Cerebellar nuclear complex (tissue), 1 donor: Measurements from ENCODE around the gene FGD1.

Experiments
- DNase-seq, 2 experiments: peaks; one replicate each; lab custom pipeline; 2025; lab: John Stamatoyannopoulos, UW

Gene FGD1

DNA sequence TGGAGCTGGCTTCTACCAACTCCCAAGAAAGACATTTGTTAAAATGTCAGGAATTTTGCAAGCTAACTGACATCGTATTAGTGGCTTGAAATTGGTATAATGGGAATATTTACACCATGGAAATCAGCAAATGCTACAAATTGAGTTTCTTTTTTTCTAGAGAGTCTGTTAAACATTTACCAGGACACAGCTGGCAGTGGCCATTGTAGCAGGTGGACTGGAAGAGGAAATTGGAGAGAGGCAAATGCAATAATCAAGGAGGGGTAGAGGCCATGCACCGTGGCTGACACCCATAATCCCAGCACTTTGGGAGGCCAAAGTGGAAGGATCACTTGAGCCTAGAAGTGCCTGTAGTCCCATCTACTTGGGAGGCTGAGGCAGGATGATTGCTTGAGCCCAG lies 88.8 kb downstream of the FGD1 start:
- no peak for DNase-seq

DNA sequence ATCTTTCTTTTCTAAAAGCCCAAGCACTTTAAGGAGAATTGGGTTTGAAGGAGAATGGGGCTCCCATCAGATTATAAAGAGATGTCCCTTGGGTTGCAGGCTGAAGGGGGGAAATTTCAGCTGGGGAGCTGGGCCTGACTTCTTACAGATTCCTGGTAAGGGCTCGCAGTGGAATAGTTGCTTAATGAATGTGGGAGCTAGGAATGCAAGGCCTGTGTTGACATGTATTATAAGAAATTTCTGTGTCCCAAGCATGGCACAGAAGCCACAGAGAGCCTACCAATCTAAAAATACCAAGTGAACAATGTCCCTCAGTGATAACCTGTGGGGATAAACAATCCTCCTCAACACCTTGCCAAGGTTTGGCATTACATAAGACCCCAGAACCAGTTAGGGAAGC lies 98.9 kb downstream of the FGD1 start:
- DNase-seq: no peak
